ENCODE data around the gene CFAP46.

GRCh38 chr10:132844069-132844809, 98.1 kb downstream of the CFAP46 start:
- TF ChIP-seq CTCF (IDR thresholded peaks at IDR 0.05; ENCODE audit: poor library complexity) (no peak), EZH2phosphoT487 (IDR thresholded peaks at IDR 0.05; ENCODE audit: low read depth, severe bottlenecking, unreplicated experiment) (no peak), EZH2 (IDR thresholded peaks at IDR 0.05; ENCODE audit: borderline replicate concordance) (no peak)

All from hepatocyte (in vitro differentiated cells).